LNCAP (cell line): ENCODE data around the gene ZNHIT2.

Experiments used
- CTCF ChIP-seq: fragments of 450-650 bp; IDR thresholded peaks from 2 replicates; pipeline ENCODE4 v1.5.1; 2017; ENCODE audit warnings: mild to moderate bottlenecking

ZNHIT2 gene

GRCh38 chr11:65132238-65132987 is 14.9 kb upstream of the ZNHIT2 start:
- no peak for TF ChIP-seq CTCF

GRCh38 chr11:65131895-65132237 is 14.4 kb upstream of the ZNHIT2 start:
- TF ChIP-seq CTCF: no peak

GRCh38 chr11:65131417-65131776 is 13.9 kb upstream of the ZNHIT2 start:
- TF ChIP-seq CTCF: no peak

- no peak for TF ChIP-seq CTCF
Measured at GRCh38 chr11:65130631-65131416, 13.3 kb upstream of the ZNHIT2 start.

- no peak for TF ChIP-seq CTCF
Measured at GRCh38 chr11:65129649-65130441, 12.3 kb upstream of the ZNHIT2 start.

GRCh38 chr11:65128182-65129145 is 11.0 kb upstream of the ZNHIT2 start:
- no peak for TF ChIP-seq CTCF
